Measurements from ENCODE around the gene SNX1. TPM values are rescaled to one million over a fixed set of nuclear protein-coding genes. Genes with fewer than 3 reads are reported as not detected.
A peak's percentile ranks its signal among the peaks of the same experiment; 100 is the strongest.

Gene SNX1
- total RNA-seq, 2 donors from 2014 or later, result 44.8 to 57.1 TPM

DNA sequence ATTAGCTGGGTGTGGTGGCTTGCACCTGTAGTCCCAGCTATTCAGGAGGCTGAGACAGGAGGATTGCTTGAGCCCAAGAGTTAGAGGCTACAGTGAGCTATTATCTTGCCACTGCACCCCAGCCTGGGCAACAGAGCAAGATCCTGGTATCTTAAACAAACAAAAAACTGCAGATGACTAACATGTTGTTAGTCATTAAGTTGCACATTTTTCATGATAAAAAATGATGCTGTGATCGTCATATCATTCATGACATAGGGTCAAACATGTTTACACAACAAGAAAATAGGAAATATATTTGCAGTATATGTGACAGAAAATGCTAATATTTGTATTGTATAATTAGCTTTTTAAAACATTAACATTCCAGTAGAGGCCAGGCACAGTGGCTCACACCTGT is 29.3 kb upstream of the SNX1 start:
- Histone ChIP-seq H3K27me3 (no peaks in the 10 kb centered on the region), H3K36me3 (peaks cover under 1% of the 10 kb centered on the region), H3K27ac (no peak overlapping the region), H3K4me3 (no peak overlapping the region), H3K4me1 (peaks cover 0 to 23% of the 10 kb centered on the region in 2 donors), H3K9me3 (no peaks in the 10 kb centered on the region)
- TF ChIP-seq, protein P1, sequence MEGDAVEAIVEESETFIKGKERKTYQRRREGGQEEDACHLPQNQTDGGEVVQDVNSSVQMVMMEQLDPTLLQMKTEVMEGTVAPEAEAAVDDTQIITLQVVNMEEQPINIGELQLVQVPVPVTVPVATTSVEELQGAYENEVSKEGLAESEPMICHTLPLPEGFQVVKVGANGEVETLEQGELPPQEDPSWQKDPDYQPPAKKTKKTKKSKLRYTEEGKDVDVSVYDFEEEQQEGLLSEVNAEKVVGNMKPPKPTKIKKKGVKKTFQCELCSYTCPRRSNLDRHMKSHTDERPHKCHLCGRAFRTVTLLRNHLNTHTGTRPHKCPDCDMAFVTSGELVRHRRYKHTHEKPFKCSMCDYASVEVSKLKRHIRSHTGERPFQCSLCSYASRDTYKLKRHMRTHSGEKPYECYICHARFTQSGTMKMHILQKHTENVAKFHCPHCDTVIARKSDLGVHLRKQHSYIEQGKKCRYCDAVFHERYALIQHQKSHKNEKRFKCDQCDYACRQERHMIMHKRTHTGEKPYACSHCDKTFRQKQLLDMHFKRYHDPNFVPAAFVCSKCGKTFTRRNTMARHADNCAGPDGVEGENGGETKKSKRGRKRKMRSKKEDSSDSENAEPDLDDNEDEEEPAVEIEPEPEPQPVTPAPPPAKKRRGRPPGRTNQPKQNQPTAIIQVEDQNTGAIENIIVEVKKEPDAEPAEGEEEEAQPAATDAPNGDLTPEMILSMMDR (IDR thresholded peaks at IDR 0.05), result no peak
- DNase-seq (ENCODE audit: low spot score), result no peak

DNA sequence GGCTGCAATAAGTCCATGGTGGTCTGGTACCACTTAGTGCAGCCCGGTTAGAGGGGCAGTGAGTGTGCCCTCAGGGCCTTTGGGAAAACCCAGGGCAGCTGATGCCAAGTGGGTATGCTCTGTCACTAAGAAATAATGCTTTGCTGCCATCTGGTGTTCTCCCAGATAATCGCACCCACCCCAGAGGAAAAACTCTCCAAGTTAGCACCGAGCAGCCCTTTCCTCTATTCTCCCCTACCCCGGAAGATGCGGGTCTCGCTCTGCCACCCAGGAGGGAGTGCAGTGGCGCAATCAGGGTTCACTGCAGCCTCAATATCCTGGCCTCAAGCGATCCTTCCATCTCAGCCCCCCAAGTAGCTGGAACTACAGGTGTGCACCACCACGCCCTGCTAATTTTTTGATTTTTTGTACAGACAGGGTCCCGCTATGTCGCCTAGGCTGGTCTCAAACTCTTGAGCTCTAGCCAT is 28.2 kb upstream of the SNX1 start:
- Histone ChIP-seq H3K4me1 (peaks cover 0 to 31% of the 10 kb centered on the region in 2 donors), H3K4me3 (no peak overlapping the region), H3K27me3 (no peaks in the 10 kb centered on the region)

DNA sequence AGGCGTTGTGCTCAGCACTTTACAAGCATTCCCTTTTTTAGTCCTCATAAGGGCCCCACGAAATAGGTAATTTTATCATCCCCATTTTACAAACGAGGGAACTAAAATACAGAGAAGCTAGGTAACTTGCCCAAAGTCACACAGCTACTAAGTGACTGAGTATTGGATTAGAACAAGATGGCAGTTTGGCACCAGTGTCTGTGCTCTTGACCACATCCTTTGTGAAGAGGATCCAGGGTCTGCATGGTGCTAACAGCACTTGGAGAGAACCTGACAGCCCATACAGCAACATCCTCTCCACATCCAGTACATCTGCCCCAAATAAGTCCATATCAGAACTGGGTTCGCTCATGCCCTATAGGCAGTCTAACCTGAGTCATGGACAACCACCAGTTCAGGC is 27.6 kb upstream of the SNX1 start:
- peaks cover 11% of the 10 kb centered on the region for H3K36me3 ChIP-seq
- no peaks in the 10 kb centered on the region for H3K9me3 ChIP-seq
- no peak overlapping the region for H3K4me3 ChIP-seq
- no peak for DNase-seq (ENCODE audit: low spot score)
- H3K27ac ChIP-seq, result no peak overlapping the region
- H3K27me3 ChIP-seq, result no peaks in the 10 kb centered on the region
- TF ChIP-seq, protein P1 (IDR thresholded peaks at IDR 0.05), result no peak
- peaks cover 0 to 31% of the 10 kb centered on the region in 2 donors for H3K4me1 ChIP-seq

More for the DNA sequence above, 28.2 kb upstream of the SNX1 start:
- Histone ChIP-seq H3K27ac (no peak overlapping the region), H3K9me3 (no peaks in the 10 kb centered on the region), H3K36me3 (peaks cover 9% of the 10 kb centered on the region)
- TF ChIP-seq, protein P1 (IDR thresholded peaks at IDR 0.05), result peak; percentile 54 to 93
- no peak for DNase-seq (ENCODE audit: low spot score)

DNA sequence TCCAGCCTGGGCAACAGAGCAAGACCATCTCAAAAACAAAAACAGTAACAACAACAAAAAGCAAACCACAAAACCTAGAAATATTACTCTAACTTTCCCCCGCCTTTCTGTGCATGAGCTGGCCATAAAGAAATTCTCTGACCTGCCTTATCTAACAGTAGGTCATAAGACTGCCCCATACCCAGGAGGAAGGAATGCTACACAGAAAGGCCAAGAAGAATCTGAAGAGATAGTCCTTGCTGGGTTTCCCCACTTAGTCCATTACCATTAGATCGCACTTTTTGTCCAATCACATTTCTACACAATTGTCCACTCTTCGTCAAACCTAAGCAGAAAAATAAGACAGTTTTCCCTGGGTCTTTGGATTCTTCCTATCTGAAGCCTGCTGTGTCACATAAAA is 25.7 kb upstream of the SNX1 start:
- DNase-seq (ENCODE audit: low spot score), result no peak
- H3K9me3 ChIP-seq, result no peaks in the 10 kb centered on the region
- H3K27ac ChIP-seq, result peak overlapping the region in 1 of 2 donors; percentile 81
- H3K4me1 ChIP-seq, result peaks cover 0 to 31% of the 10 kb centered on the region in 2 donors
- TF ChIP-seq, protein P1 (IDR thresholded peaks at IDR 0.05), result no peak
- no peaks in the 10 kb centered on the region for H3K27me3 ChIP-seq
- no peak overlapping the region for H3K4me3 ChIP-seq
- H3K36me3 ChIP-seq, result peaks cover 27% of the 10 kb centered on the region

DNA sequence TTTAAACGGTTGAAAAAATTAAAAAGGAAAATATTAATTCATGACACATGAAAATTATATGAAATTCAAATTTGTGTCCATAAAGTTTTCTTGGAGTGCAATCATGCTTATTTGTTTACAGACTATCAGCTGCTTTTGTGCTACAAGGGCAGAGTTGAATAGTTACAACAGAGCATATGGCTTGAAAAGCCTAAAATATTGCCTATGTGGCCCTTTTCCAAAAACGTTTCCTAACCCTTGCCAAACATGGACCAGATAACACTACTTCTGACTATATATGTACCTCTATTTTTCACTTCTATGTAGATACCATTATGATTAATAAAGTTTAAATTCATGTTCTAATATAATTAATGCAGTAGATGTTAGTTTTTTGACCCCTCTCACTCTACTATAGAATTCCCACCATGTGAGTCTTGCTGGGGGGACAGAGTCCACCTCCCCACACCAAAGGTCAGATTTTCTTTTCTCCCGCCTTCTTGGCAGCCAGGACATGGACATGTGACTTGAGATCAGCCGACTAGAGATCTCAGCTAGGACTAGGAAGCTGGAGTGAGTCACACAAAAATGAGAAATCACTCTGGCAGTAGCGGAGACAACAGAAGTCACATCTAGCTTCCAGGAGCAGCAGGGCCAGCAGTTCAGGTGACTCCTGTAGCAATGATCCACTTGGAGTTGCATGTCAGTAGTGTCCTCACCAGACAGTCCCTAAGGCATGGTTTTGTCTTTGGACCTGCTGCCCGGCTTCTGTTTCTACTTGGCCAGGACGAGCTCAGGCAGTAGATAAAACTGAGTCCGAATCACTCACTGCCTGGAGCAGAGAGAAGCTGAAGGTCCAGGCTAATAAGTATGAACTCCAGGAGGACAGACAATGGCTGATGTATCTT is 24.6 kb upstream of the SNX1 start:
- Histone ChIP-seq H3K9me3 (no peaks in the 10 kb centered on the region), H3K4me3 (no peak overlapping the region), H3K4me1 (peaks cover 0 to 31% of the 10 kb centered on the region in 2 donors), H3K27me3 (no peaks in the 10 kb centered on the region), H3K27ac (peak overlapping the region; percentile 81), H3K36me3 (peaks cover 30% of the 10 kb centered on the region)
- TF ChIP-seq, protein P1 (IDR thresholded peaks at IDR 0.05), result no peak
- DNase-seq (ENCODE audit: low spot score), result peak; percentile 73

All from right atrium auricular region (tissue), 2 donors.